GM23338 (cell line): ENCODE measurements around the gene DNAJC12. TPM values are rescaled to one million over a fixed set of nuclear protein-coding genes. Genes with fewer than 3 reads are reported as not detected.

Source experiments
- ATAC-seq: fragments of 200-7000 bp; cut with Tn5 transposase; 3 replicates; pipeline ENCODE4 v1.9.1; 2020
- DNase-seq: peaks from one replicate; pipeline ENCODE4 v3.0.0-alpha.2; 2015; ENCODE audit warnings: low spot score
- H2AFZ ChIP-seq: fragments of 200-600 bp; sonication (generic); 2 replicates; pipeline ENCODE4 v1.8.0; 2016; ENCODE audit warnings: antibody characterized with exemption, mild to moderate bottlenecking, moderate library complexity
- H3F3A ChIP-seq: fragments of 200-600 bp; sonication (generic); replicated peaks from 2 replicates; pipeline ENCODE4 v1.8.0; 2017; ENCODE audit warnings: antibody characterized with exemption, mixed run types, low read depth
- H3K27ac ChIP-seq: fragments of 200-600 bp; sonication (generic); 2 replicates; pipeline ENCODE4 v1.6.1; 2016; ENCODE audit warnings: low read depth
- H3K27me3 ChIP-seq: fragments of 200-600 bp; sonication (generic); 2 replicates; pipeline ENCODE4 v1.8.0; 2016; ENCODE audit warnings: mild to moderate bottlenecking, mixed run types, moderate library complexity; ENCODE audit not compliant: insufficient read depth
- H3K36me3 ChIP-seq: fragments of 200-600 bp; sonication (generic); 2 replicates; pipeline ENCODE4 v1.8.0; 2016; ENCODE audit warnings: mild to moderate bottlenecking; ENCODE audit not compliant: insufficient read depth
- H3K4me1 ChIP-seq: fragments of 200-600 bp; sonication (generic); 2 replicates; pipeline ENCODE4 v1.8.0; 2016; ENCODE audit warnings: mild to moderate bottlenecking, moderate library complexity; ENCODE audit not compliant: insufficient read depth
- H3K4me2 ChIP-seq: fragments of 200-600 bp; sonication (generic); 2 replicates; pipeline ENCODE4 v1.7.1; 2017; ENCODE audit warnings: mixed run types
- H3K4me3 ChIP-seq: fragments of 200-600 bp; sonication (generic); 2 replicates; pipeline ENCODE4 v1.6.1; 2016; ENCODE audit warnings: mixed run types
- H3K79me2 ChIP-seq: fragments of 200-600 bp; sonication (generic); replicated peaks from 2 replicates; pipeline ENCODE4 v1.8.0; 2017; ENCODE audit warnings: mild to moderate bottlenecking; ENCODE audit not compliant: insufficient read depth
- H3K9me2 ChIP-seq: fragments of 200-600 bp; sonication (generic); 2 replicates; pipeline ENCODE4 v1.8.0; 2017; ENCODE audit not compliant: insufficient read depth
- H4K20me1 ChIP-seq: fragments of 200-600 bp; sonication (generic); replicated peaks from 2 replicates; pipeline ENCODE4 v1.8.0; 2017; ENCODE audit warnings: mild to moderate bottlenecking; ENCODE audit not compliant: insufficient read depth
- H3K27ac Mint-ChIP-seq: 2 replicates; pipeline ENCODE4 v1.8.0; 2020; ENCODE audit warnings: inconsistent platforms, mild to moderate bottlenecking, moderate library complexity, mixed read lengths
- H3K27me3 Mint-ChIP-seq: 3 replicates; pipeline ENCODE4 v1.8.0; 2022; ENCODE audit warnings: low read depth, mild to moderate bottlenecking, moderate library complexity, mixed read lengths, inconsistent platforms; ENCODE audit not compliant: insufficient read depth, poor library complexity
- H3K36me3 Mint-ChIP-seq: 3 replicates; pipeline ENCODE4 v1.8.0; 2021; ENCODE audit warnings: low read depth, mild to moderate bottlenecking, inconsistent platforms, moderate library complexity, mixed read lengths
- H3K4me1 Mint-ChIP-seq: 3 replicates; pipeline ENCODE4 v1.8.0; 2020; ENCODE audit warnings: mild to moderate bottlenecking, inconsistent platforms, mixed read lengths
- H3K4me3 Mint-ChIP-seq: 3 replicates; pipeline ENCODE4 v1.8.0; 2021; ENCODE audit warnings: moderate library complexity, mild to moderate bottlenecking, inconsistent platforms, mixed read lengths
- H3K9me3 Mint-ChIP-seq: 3 replicates; pipeline ENCODE4 v1.8.0; 2020; ENCODE audit warnings: moderate library complexity, mild to moderate bottlenecking, inconsistent platforms, mixed read lengths
- CREB1 ChIP-seq: fragments of 250-450 bp; sonication (Bioruptor Pico); IDR thresholded peaks from 2 replicates; pipeline ENCODE4 v1.5.0; 2020; ENCODE audit warnings: low read depth, mild to moderate bottlenecking, moderate library complexity
- ETS1 ChIP-seq: IDR thresholded peaks from 2 replicates; pipeline ENCODE4 v1.6.1; 2016; ENCODE audit warnings: antibody characterized with exemption
- EZH2 ChIP-seq: fragments of 200-600 bp; sonication (generic); IDR thresholded peaks from one replicate; pipeline ENCODE4 v1.8.0; 2017; ENCODE audit warnings: antibody characterized with exemption, mild to moderate bottlenecking, low read depth; ENCODE audit not compliant: unreplicated experiment
- EZH2phosphoT487 ChIP-seq: fragments of 200-600 bp; sonication (generic); IDR thresholded peaks from one replicate; pipeline ENCODE4 v1.8.1; 2018; ENCODE audit warnings: antibody characterized with exemption; ENCODE audit not compliant: unreplicated experiment
- JUNB ChIP-seq: IDR thresholded peaks from one replicate; pipeline ENCODE4 v1.6.1; 2016; ENCODE audit warnings: antibody characterized with exemption; ENCODE audit not compliant: unreplicated experiment
- REST ChIP-seq: IDR thresholded peaks from one replicate; pipeline ENCODE4 v1.6.1; 2018; ENCODE audit warnings: antibody characterized with exemption; ENCODE audit not compliant: unreplicated experiment
- ZNF114 ChIP-seq: fragments of 250-450 bp; sonication (Bioruptor Pico); IDR thresholded peaks from 2 replicates; pipeline ENCODE4 v1.5.0; 2020; ENCODE audit warnings: mild to moderate bottlenecking, moderate library complexity
- ZNF462 ChIP-seq: fragments of 250-450 bp; sonication (Bioruptor Pico); IDR thresholded peaks from 2 replicates; pipeline ENCODE4 v1.5.0; 2020; ENCODE audit warnings: mild to moderate bottlenecking, moderate library complexity
- polyA plus RNA-seq: library from polyadenylated mRNA; unstranded; fragments of >200 nt; fragmentation: Nextera tagmentation; extraction: Ambion mirVana; gene quantifications from 2 replicates; pipeline ENCODE4 v1.2.1, GENCODE V29; 2016
- total RNA-seq: library from RNA; depleted of rRNA; stranded (reverse); fragments of >200 nt; shearing (Covaris generic); gene quantifications from 2 replicates; pipeline ENCODE4 v1.2.3, GENCODE V29; 2014
- TF ChIP-seq, protein P1 (sequence below), 2 experiments: fragments of 200-600 bp in 1 of 2; sonication (generic) in 1 of 2; conservative IDR thresholded peaks; 2 replicates each; pipeline versions ENCODE4 v1.5.1 to v1.6.1; 2016 to 2017; ENCODE audit warnings: antibody characterized with exemption in 2 of 2, low read depth in 2 of 2, mild to moderate bottlenecking in 2 of 2, moderate library complexity in 1 of 2

The DNAJC12 gene
- total and polyA plus RNA-seq, 2 experiments from 2014 or later: 2.2 to 4.5 TPM

- Mint-ChIP-seq H3K4me1 (peaks cover 3% of the 10 kb centered on the region; the same call in 1 of the 3 replicates), H3K4me3 (no peak overlapping the region), H3K9me3 (peaks cover 20% of the 10 kb centered on the region), H3K27me3 (peaks cover 8% of the 10 kb centered on the region), H3K36me3 (peaks cover 7% of the 10 kb centered on the region; the same call in 1 of the 3 replicates), H3K27ac (no peak overlapping the region)
- Histone ChIP-seq H3F3A (no peaks in the 10 kb centered on the region), H3K4me2 (no peak overlapping the region), H3K4me3 (no peak overlapping the region), H4K20me1 (no peaks in the 10 kb centered on the region), H3K27me3 (no peaks in the 10 kb centered on the region), H3K4me1 (no peaks in the 10 kb centered on the region; the same call in 1 of the 2 replicates), H3K36me3 (no peaks in the 10 kb centered on the region), H3K79me2 (no peaks in the 10 kb centered on the region), H3K9me2 (no peaks in the 10 kb centered on the region), H2AFZ (no peak overlapping the region), H3K27ac (no peak overlapping the region)
- TF ChIP-seq ZNF114 (CRISPR knock-in tag) (no peak), ZNF462 (CRISPR knock-in tag) (no peak)
- no peak for ATAC-seq
- no peak for DNase-seq
These were observed 3.7 kb upstream of the DNAJC12 start for GRCh38 chr10:67841737-67842136.

GRCh38 chr10:67839951-67840350 lies 2.0 kb upstream of the DNAJC12 start:
- ATAC-seq (no peak), DNase-seq (no peak)
- Histone ChIP-seq H3K9me2 (no peaks in the 10 kb centered on the region), H3F3A (no peaks in the 10 kb centered on the region), H3K4me2 (no peak overlapping the region), H3K27me3 (no peaks in the 10 kb centered on the region), H3K27ac (no peak overlapping the region), H2AFZ (no peak overlapping the region), H3K4me3 (no peak overlapping the region), H3K79me2 (no peaks in the 10 kb centered on the region), H3K4me1 (no peaks in the 10 kb centered on the region; the same call in 1 of the 2 replicates), H3K36me3 (no peaks in the 10 kb centered on the region), H4K20me1 (no peaks in the 10 kb centered on the region)
- no peak overlapping the region for H3K27ac Mint-ChIP-seq
- peaks cover 5% of the 10 kb centered on the region; the same call in 2 of the 3 replicates for H3K4me1 Mint-ChIP-seq
- H3K4me3 Mint-ChIP-seq: no peak overlapping the region
- peaks cover 20% of the 10 kb centered on the region for H3K9me3 Mint-ChIP-seq
- H3K27me3 Mint-ChIP-seq: peaks cover 8% of the 10 kb centered on the region
- H3K36me3 Mint-ChIP-seq: peaks cover 7% of the 10 kb centered on the region; the same call in 1 of the 3 replicates
- no peak for TF ChIP-seq EZH2
- no peak for TF ChIP-seq JUNB
- TF ChIP-seq ZNF114 (CRISPR knock-in tag): no peak
- no peak for TF ChIP-seq EZH2phosphoT487
- TF ChIP-seq CREB1 (CRISPR knock-in tag): no peak
- TF ChIP-seq, protein P1, sequence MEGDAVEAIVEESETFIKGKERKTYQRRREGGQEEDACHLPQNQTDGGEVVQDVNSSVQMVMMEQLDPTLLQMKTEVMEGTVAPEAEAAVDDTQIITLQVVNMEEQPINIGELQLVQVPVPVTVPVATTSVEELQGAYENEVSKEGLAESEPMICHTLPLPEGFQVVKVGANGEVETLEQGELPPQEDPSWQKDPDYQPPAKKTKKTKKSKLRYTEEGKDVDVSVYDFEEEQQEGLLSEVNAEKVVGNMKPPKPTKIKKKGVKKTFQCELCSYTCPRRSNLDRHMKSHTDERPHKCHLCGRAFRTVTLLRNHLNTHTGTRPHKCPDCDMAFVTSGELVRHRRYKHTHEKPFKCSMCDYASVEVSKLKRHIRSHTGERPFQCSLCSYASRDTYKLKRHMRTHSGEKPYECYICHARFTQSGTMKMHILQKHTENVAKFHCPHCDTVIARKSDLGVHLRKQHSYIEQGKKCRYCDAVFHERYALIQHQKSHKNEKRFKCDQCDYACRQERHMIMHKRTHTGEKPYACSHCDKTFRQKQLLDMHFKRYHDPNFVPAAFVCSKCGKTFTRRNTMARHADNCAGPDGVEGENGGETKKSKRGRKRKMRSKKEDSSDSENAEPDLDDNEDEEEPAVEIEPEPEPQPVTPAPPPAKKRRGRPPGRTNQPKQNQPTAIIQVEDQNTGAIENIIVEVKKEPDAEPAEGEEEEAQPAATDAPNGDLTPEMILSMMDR (conservative IDR thresholded peaks at IDR 0.05; ENCODE audit: low read depth in 2 of 2): no peak
- no peak for TF ChIP-seq REST
- no peak for TF ChIP-seq ETS1
